Neural progenitor cell (in vitro differentiated cells): ENCODE data around the gene CDRT4.

Experiments used
- CTCF ChIP-seq: fragments of 200-600 bp; sonication (generic); IDR thresholded peaks from 2 replicates; pipeline ENCODE4 v1.5.1; 2017; ENCODE audit warnings: antibody characterized with exemption, mild to moderate bottlenecking
- EZH2 ChIP-seq: fragments of 200-600 bp; sonication (generic); IDR thresholded peaks from 2 replicates; pipeline ENCODE4 v1.6.1; 2017; ENCODE audit warnings: antibody characterized with exemption, mild to moderate bottlenecking, moderate library complexity
- EZH2phosphoT487 ChIP-seq: fragments of 200-600 bp; sonication (generic); IDR thresholded peaks from 2 replicates; pipeline ENCODE4 v1.6.1; 2017; ENCODE audit warnings: antibody characterized with exemption

GRCh38 chr17:15514469-15514868 is 47.0 kb upstream of the CDRT4 start:
- TF ChIP-seq CTCF (no peak), EZH2 (no peak), EZH2phosphoT487 (no peak)
